Effector memory CD8-positive, alpha-beta T cell (primary cell): ENCODE measurements around the gene SPSB3.

Source experiments
- ATAC-seq: fragments of 150-1000 bp; cut with Tn5 transposase; replicated peaks from 2 replicates; pipeline ENCODE4 v1.10.0; 2021; ENCODE audit warnings: mild to moderate bottlenecking, moderate library complexity
- DNase-seq, 3 experiments: peaks; one replicate each; pipeline ENCODE4 v3.0.0; 2021
- H3K27ac Mint-ChIP-seq, 2 donors: one replicate each; pipeline ENCODE4 v1.8.0; 2022; ENCODE audit warnings: mild to moderate bottlenecking in 2 of 2, mixed read lengths in 2 of 2, moderate library complexity in 2 of 2
- H3K27me3 Mint-ChIP-seq, 2 donors: one replicate each; pipeline ENCODE4 v1.8.0; 2022; ENCODE audit warnings: mixed read lengths in 2 of 2
- H3K36me3 Mint-ChIP-seq: one replicate; pipeline ENCODE4 v1.8.0; 2022; ENCODE audit warnings: mild to moderate bottlenecking, moderate library complexity, mixed read lengths; ENCODE audit not compliant: insufficient read depth
- H3K4me1 Mint-ChIP-seq, 2 donors: one replicate each; pipeline ENCODE4 v1.8.0; 2022; ENCODE audit warnings: low read depth in 2 of 2, mixed read lengths in 2 of 2
- H3K4me3 Mint-ChIP-seq, 2 donors: one replicate each; pipeline ENCODE4 v1.8.0; 2022; ENCODE audit warnings: mild to moderate bottlenecking in 2 of 2, mixed read lengths in 2 of 2, moderate library complexity in 2 of 2
- H3K9me3 Mint-ChIP-seq, 2 donors: one replicate each; pipeline ENCODE4 v1.8.0; 2022; ENCODE audit warnings: mixed read lengths in 2 of 2

Gene SPSB3

GRCh38 chr16:1778200-1779179 lies 3.9 kb downstream of the SPSB3 start:
- no peaks in the 10 kb centered on the region for H3K27me3 Mint-ChIP-seq
- ATAC-seq, result no peak
- peaks cover 50% of the 10 kb centered on the region for H3K36me3 Mint-ChIP-seq
- no peak for DNase-seq
- H3K4me3 Mint-ChIP-seq, result peak overlapping the region in 1 of 2 donors; percentile 11
- H3K27ac Mint-ChIP-seq, result peak overlapping the region; percentile 33 to 79
- H3K9me3 Mint-ChIP-seq, result no peaks in the 10 kb centered on the region
- H3K4me1 Mint-ChIP-seq, result peaks cover 13% of the 10 kb centered on the region in 2 donors

DNA sequence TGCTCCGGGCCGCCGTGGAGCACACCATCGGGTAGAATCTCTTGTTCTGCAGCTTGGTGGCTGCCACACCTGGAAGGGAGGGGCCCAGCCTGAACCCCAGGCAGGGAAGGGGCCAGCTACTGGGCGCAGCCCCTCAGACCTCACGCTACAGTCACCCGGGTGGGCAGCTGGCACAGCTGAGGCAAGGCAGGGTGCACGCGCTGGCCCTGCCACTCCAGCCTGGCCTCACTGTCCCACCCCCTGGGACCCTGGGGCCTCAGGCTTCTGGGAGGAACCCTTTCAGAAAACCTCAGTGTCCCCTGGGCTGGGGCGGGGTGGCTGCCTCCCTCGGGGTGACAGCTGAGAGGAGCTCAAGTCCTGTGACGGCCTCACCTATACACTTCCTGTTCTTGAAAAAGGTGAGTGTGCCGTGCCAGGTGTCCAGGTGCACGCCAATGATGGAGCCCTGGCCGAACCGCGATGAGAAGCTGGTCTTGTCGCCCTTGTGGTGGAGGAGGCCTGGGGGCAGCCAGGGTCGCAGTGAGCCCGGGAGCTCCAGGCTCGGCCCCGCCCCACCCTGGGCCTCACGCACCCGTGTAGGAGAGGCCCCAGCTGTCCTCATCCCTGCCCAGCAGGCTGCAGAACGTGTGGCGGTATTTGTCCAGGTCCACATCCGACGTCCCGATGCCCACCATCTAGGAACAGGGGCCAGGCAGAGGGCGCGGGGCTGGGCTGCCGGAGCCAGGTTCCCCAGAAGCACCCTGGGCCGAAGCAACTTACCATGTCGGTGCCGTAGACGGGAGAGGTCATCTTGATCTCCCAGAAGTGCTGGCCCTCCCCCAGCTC lies 4.8 kb downstream of the SPSB3 start:
- DNase-seq (no peak), ATAC-seq (no peak)
- peaks cover 48% of the 10 kb centered on the region for H3K36me3 Mint-ChIP-seq
- H3K4me3 Mint-ChIP-seq, result no peak overlapping the region
- peaks cover 9 to 13% of the 10 kb centered on the region in 2 donors for H3K4me1 Mint-ChIP-seq
- no peak overlapping the region for H3K27ac Mint-ChIP-seq
- no peaks in the 10 kb centered on the region for H3K9me3 Mint-ChIP-seq
- H3K27me3 Mint-ChIP-seq, result no peaks in the 10 kb centered on the region

GRCh38 chr16:1776991-1777374 lies 5.4 kb downstream of the SPSB3 start:
- Mint-ChIP-seq H3K27me3 (no peaks in the 10 kb centered on the region), H3K9me3 (no peaks in the 10 kb centered on the region), H3K4me3 (no peak overlapping the region), H3K4me1 (peaks cover 14 to 18% of the 10 kb centered on the region in 2 donors), H3K27ac (peak overlapping the region in 1 of 2 donors; percentile 72), H3K36me3 (peaks cover 51% of the 10 kb centered on the region)
- no peak for ATAC-seq
- DNase-seq, result no peak

- Mint-ChIP-seq H3K4me1 (peaks cover 14 to 18% of the 10 kb centered on the region in 2 donors), H3K9me3 (no peaks in the 10 kb centered on the region), H3K27me3 (no peaks in the 10 kb centered on the region), H3K27ac (peak overlapping the region in 1 of 2 donors; percentile 72), H3K36me3 (peaks cover 51% of the 10 kb centered on the region), H3K4me3 (no peak overlapping the region)
- ATAC-seq (no peak), DNase-seq (no peak)
These were observed 5.8 kb downstream of the SPSB3 start for GRCh38 chr16:1776672-1776955.

DNA sequence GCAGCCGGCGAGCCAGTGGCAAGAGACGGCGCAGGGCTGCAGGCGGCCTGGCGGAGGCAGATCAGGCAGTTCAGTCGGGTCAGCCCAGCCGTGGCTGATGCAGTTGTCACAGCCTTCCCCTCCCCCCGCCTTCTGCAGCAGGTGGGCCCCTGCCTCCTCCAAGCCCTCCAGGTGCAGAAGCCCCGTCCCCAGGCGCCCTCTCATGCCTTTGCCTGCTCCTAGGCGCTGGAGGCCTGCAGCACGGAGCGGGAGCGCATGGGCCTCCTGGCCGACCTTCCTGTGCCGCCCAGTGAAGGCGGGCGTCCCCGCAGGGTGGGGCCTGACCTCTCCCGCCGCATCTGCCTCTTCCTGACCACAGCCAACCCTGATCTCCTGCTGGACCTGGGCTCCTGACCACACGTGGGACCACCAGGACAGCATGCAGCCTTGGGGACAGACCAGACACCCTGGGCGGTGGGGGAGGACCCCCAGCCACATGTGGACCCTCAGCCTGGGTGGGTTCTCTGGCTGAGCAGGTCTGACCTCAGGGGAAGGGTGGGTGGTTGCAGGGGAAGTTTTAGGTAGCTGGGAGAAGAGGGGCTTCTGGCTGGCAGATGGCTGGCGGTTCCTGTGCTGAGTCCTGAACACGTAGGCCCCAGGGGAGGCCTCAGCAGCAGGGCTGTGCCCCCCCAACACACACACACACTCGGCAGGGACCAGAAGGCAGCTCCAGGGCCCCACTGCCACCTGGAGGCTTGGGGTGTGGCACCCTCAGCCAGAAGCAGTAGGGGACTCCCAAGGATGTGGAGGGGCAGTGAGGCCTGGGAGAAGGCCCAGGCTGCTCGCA lies 6.3 kb downstream of the SPSB3 start:
- Mint-ChIP-seq H3K4me1 (peaks cover 12 to 15% of the 10 kb centered on the region in 2 donors), H3K27ac (peak overlapping the region; percentile 10 to 72), H3K27me3 (no peaks in the 10 kb centered on the region), H3K36me3 (peaks cover 48% of the 10 kb centered on the region), H3K9me3 (no peaks in the 10 kb centered on the region), H3K4me3 (no peak overlapping the region)
- DNase-seq (no peak), ATAC-seq (no peak)

DNA sequence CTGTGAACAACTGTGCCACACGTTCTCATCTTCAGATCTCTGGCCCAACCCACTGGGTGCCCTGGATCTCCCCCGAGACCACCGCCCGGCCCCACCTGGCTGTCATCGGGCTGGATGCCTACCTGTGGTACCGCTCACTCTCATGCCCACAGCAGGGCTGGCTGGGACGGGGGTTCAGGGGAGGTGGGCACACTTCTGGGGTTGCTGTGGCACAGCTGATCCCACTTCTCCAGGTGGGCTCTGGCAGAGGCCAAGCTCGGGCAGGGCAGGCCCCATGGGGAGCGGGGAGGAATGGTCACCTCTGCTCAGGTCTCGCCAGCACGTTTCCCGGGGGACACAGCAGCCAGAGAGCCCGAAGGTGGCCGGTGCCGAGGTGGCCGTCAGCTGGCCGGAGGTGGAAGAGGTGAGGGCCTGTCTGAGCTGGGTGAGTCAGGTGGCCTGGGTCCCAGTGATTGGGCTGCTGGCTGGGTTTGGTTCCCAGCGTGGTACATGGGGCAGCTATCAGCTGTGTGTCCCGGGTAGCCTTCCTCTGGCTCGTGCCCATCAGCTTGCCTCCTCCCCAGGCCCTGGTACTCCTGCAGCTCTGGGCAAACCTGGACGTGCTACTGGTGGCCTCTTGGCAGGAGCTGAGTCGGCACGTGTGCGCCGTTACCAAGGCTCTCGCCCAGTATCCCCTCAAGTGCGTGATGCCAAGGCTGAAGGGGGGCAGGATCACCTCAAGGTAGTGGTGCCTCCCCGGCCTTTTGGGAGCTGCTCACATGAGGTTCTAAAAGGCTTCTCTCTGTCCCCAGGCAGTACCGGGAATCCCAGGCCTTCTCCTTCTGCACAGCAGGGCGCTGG lies 7.1 kb downstream of the SPSB3 start:
- no peaks in the 10 kb centered on the region for H3K9me3 Mint-ChIP-seq
- peaks cover 15 to 17% of the 10 kb centered on the region in 2 donors for H3K4me1 Mint-ChIP-seq
- H3K36me3 Mint-ChIP-seq, result peaks cover 48% of the 10 kb centered on the region
- H3K27ac Mint-ChIP-seq, result peak overlapping the region in 1 of 2 donors; percentile 10
- H3K4me3 Mint-ChIP-seq, result peak overlapping the region; percentile 31 to 49
- no peaks in the 10 kb centered on the region for H3K27me3 Mint-ChIP-seq
- ATAC-seq (no peak), DNase-seq (no peak)

- peaks cover 16 to 19% of the 10 kb centered on the region in 2 donors for H3K4me1 Mint-ChIP-seq
- H3K4me3 Mint-ChIP-seq, result peak overlapping the region; percentile 31 to 95
- ATAC-seq (no peak), DNase-seq (no peak)
- H3K36me3 Mint-ChIP-seq, result peaks cover 54% of the 10 kb centered on the region
- H3K27ac Mint-ChIP-seq, result no peak overlapping the region
- H3K9me3 Mint-ChIP-seq, result no peaks in the 10 kb centered on the region
- no peaks in the 10 kb centered on the region for H3K27me3 Mint-ChIP-seq
These were observed 8.0 kb downstream of the SPSB3 start for GRCh38 chr16:1774448-1774780.

GRCh38 chr16:1773703-1774447 lies 8.5 kb downstream of the SPSB3 start:
- Mint-ChIP-seq H3K27me3 (no peaks in the 10 kb centered on the region), H3K9me3 (no peaks in the 10 kb centered on the region), H3K4me3 (peak overlapping the region; percentile 95 to 97), H3K36me3 (peaks cover 53% of the 10 kb centered on the region), H3K4me1 (peaks cover 16% of the 10 kb centered on the region in 2 donors), H3K27ac (peak overlapping the region in 1 of 2 donors; percentile 53)
- DNase-seq (no peak), ATAC-seq (no peak)

GRCh38 chr16:1772908-1773702 lies 9.3 kb downstream of the SPSB3 start, which contains the start of gene MRPS34:
MRPS34 (minus strand) TSS chr16:1773134; CDS start chr16:1773119, 15 bp downstream.
- H3K27me3 Mint-ChIP-seq, result no peaks in the 10 kb centered on the region
- H3K27ac Mint-ChIP-seq, result peak within 1 kb of the TSS; percentile 82 to 94
- H3K9me3 Mint-ChIP-seq, result no peaks in the 10 kb centered on the region
- peaks cover 54% of the 10 kb centered on the region for H3K36me3 Mint-ChIP-seq
- peaks cover 16% of the 10 kb centered on the region in 2 donors for H3K4me1 Mint-ChIP-seq
- ATAC-seq (peak; percentile 56), DNase-seq (peak; percentile 70 to 76 (median 71))
- peak within 1 kb of the TSS; percentile 95 to 97 for H3K4me3 Mint-ChIP-seq

- no peaks in the 10 kb centered on the region for H3K27me3 Mint-ChIP-seq
- H3K4me3 Mint-ChIP-seq, result peak within 1 kb of the TSS; percentile 95 to 97
- DNase-seq (peak; percentile 32 to 41 (median 33)), ATAC-seq (peak; percentile 23)
- peaks cover 58% of the 10 kb centered on the region for H3K36me3 Mint-ChIP-seq
- no peaks in the 10 kb centered on the region for H3K9me3 Mint-ChIP-seq
- peak within 1 kb of the TSS; percentile 82 to 94 for H3K27ac Mint-ChIP-seq
- H3K4me1 Mint-ChIP-seq, result peaks cover 16% of the 10 kb centered on the region in 2 donors
These were observed 9.9 kb downstream of the SPSB3 start, which contains the start of gene EME2 for GRCh38 chr16:1772362-1772907. EME2 (plus strand) TSS chr16:1772810; CDS start chr16:1773228, 418 bp downstream.

DNA sequence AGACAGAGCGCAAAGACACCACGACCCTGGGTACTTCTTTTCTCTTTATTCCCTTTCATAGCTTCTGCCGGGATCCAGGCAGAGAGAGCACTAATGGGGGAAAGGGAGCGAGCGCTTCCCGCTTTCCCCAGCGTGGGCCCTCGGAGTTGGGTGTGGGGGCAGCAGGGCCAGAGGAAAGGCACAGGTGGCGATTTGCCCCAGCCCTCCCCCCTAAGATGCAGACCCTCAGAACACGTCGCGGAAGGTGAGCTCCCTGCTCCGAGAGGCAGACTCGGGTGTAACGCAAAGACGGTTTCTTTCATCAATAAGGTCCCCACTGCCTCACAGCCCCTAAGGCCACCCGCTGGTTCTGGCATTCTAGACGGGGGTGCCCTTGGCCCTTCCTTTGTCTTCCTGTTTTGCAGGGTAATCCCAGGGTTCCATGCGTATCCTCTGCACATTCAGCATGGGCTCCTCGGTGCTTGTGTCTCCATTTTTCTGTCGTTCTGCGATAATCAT lies 10.5 kb downstream of the SPSB3 start:
- no peaks in the 10 kb centered on the region for H3K9me3 Mint-ChIP-seq
- H3K4me1 Mint-ChIP-seq, result peaks cover 16% of the 10 kb centered on the region in 2 donors
- H3K4me3 Mint-ChIP-seq, result peak overlapping the region; percentile 95 to 97
- no peaks in the 10 kb centered on the region for H3K27me3 Mint-ChIP-seq
- peak overlapping the region; percentile 82 to 94 for H3K27ac Mint-ChIP-seq
- ATAC-seq, result no peak
- H3K36me3 Mint-ChIP-seq, result peaks cover 60% of the 10 kb centered on the region
- peak in 1 of 3 experiments; percentile 29 for DNase-seq
